GM23248 (cell line): ENCODE results near the gene SLC1A3.

Experiments
- EZH2 ChIP-seq: fragments of 200-600 bp; sonication (generic); IDR thresholded peaks from 2 replicates; pipeline ENCODE4 v1.6.1; 2018; ENCODE audit warnings: antibody characterized with exemption, mild to moderate bottlenecking; ENCODE audit not compliant: insufficient read depth, poor library complexity, severe bottlenecking
- EZH2phosphoT487 ChIP-seq: fragments of 200-600 bp; sonication (generic); IDR thresholded peaks from 2 replicates; pipeline ENCODE4 v1.6.1; 2018; ENCODE audit warnings: antibody characterized with exemption, moderate library complexity, mild to moderate bottlenecking, low read depth; ENCODE audit not compliant: insufficient read depth

DNA sequence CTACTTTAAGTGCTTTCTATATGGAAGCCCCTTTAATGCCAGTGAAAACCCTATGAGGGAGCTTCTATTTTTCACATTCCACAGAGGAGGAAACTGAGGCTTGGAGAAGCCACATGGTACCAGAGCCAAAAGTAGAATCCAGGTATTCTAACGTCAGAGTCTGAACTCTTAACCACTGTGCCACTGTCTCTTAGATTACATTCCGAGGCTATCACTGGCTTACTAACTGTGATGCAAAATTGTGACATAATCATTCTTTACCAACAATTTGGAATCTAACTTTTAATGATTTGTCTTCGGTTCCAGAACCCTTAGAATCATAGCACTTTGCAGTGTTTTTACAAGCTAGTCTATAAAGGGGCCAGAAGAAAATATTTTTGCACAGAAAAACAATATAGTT is 59.2 kb downstream of the SLC1A3 start:
- TF ChIP-seq EZH2phosphoT487, result no peak
- TF ChIP-seq EZH2, result no peak
